ENCODE data around the gene NFKBIA. TPM values are rescaled to one million over a fixed set of nuclear protein-coding genes. Genes with fewer than 3 reads are reported as not detected.
"Not testable (repeated sequence)": the region's sequence is repeated elsewhere in the genome, so short reads cannot be mapped to it uniquely, and the experiment has no call there.

Gene NFKBIA
- total RNA-seq, 1 donor from 2014 or later: 30.3 TPM

DNA sequence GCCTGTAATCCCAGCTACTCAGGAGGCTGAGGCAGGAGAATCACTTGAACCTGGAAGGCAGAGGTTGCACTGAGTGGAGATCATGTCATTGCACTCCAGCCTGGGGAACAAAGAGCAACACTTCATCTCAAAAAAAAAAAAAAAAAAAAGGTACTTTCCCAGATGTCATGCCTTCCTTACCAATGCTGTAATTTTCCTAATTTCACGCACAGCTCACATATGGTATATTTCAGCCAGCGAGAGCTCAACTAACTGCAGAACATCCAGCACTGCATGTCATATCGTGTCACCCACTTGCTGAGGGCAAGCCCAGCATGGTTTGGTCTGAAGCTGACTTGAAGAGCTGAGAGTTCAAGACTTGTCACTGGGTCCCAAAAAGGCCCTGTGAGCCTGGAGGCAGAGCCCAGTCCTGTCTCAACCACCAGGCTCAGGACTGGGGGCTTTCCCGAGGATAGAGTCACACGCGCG, 29.0 kb downstream of the NFKBIA start:
- DNase-seq (ENCODE audit: low read depth, low spot score): no peak
- no peaks in the 10 kb centered on the region for H3K27me3 Mint-ChIP-seq (ENCODE audit: low read depth)
- no peaks in the 10 kb centered on the region for H3K36me3 Mint-ChIP-seq (ENCODE audit: low read depth)
- no peaks in the 10 kb centered on the region for H3K4me1 Mint-ChIP-seq
- TF ChIP-seq, protein P1, sequence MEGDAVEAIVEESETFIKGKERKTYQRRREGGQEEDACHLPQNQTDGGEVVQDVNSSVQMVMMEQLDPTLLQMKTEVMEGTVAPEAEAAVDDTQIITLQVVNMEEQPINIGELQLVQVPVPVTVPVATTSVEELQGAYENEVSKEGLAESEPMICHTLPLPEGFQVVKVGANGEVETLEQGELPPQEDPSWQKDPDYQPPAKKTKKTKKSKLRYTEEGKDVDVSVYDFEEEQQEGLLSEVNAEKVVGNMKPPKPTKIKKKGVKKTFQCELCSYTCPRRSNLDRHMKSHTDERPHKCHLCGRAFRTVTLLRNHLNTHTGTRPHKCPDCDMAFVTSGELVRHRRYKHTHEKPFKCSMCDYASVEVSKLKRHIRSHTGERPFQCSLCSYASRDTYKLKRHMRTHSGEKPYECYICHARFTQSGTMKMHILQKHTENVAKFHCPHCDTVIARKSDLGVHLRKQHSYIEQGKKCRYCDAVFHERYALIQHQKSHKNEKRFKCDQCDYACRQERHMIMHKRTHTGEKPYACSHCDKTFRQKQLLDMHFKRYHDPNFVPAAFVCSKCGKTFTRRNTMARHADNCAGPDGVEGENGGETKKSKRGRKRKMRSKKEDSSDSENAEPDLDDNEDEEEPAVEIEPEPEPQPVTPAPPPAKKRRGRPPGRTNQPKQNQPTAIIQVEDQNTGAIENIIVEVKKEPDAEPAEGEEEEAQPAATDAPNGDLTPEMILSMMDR (conservative IDR thresholded peaks at IDR 0.05): no peak
- no peak overlapping the region for H3K4me3 Mint-ChIP-seq
- H3K27ac Mint-ChIP-seq (ENCODE audit: unreplicated experiment): no peak overlapping the region
- peaks cover 6% of the 10 kb centered on the region for H3K9me3 Mint-ChIP-seq

DNA sequence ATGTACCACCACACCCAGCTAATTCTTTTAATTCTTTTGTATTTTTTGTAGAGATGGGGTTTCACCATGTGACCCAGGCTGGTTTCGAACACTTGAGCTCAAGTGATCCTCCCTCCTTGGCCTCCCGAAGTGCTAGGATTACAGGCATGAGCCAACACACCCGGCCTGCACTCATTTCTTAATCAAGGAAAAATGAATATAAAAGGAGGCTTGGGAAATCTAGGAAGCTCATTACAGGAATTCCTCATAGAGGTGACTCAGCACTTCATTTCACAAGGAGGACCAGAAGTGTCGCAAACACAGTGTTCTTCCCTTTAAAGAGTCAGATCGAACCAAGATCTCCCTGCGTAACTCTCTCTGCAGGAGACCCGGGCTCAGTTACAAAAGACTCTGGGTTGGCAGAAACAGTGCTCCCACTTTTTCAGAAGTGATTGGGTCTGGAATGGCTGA, 30.3 kb downstream of the NFKBIA start:
- Mint-ChIP-seq H3K9me3 (peaks cover 6% of the 10 kb centered on the region), H3K4me3 (no peak overlapping the region), H3K4me1 (peaks cover 1% of the 10 kb centered on the region), H3K27me3 (ENCODE audit: low read depth) (no peaks in the 10 kb centered on the region), H3K36me3 (ENCODE audit: low read depth) (no peaks in the 10 kb centered on the region), H3K27ac (ENCODE audit: unreplicated experiment) (no peak overlapping the region)
- TF ChIP-seq, protein P1 (conservative IDR thresholded peaks at IDR 0.05): no peak
- DNase-seq (ENCODE audit: low read depth, low spot score): no peak

DNA sequence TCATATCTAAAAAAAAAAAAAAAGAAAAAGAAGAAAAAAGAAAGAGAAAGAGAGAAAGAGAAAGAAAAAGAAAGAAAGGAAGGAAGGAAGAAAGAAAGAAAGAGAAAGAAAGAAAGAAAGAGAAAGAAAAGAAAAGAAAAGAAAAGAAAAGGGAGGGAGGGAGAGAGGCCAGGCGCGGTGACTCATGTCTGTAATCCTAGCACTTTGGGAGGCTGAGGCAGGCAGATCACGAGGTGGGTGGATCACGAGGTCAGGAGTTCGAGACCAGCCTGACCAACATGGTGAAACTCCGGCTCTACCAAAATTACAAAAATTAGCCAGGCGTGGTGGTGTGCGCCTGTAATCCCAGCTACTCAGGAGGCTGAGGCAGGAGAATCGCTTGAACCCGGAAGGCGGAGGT, 31.3 kb downstream of the NFKBIA start:
- not testable (repeated sequence) for H3K27me3 Mint-ChIP-seq (ENCODE audit: low read depth); H3K4me1 Mint-ChIP-seq; H3K9me3 Mint-ChIP-seq; H3K4me3 Mint-ChIP-seq; H3K36me3 Mint-ChIP-seq (ENCODE audit: low read depth); H3K27ac Mint-ChIP-seq (ENCODE audit: unreplicated experiment); DNase-seq (ENCODE audit: low read depth, low spot score)

DNA sequence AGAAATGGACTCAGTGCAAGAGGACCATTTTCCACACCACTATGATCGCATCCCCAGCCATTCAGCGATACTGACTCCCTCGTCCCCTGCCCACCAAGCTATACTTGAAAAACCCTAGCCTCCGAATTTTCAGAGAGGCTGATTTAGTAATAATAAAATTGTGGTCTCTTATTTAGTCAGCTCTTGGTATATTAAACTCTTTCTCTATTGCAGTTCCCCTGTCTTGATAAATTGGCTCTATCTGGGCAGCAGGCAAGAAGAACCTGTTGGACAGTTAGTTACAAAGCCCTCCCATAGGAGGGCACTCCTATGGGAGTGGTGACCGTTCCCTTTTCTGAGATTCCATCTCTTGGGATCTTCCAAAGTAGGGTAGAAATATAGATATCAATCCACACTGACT, 33.6 kb downstream of the NFKBIA start:
- no peak for DNase-seq (ENCODE audit: low read depth, low spot score)
- Mint-ChIP-seq H3K36me3 (ENCODE audit: low read depth) (no peaks in the 10 kb centered on the region), H3K9me3 (peaks cover 6% of the 10 kb centered on the region), H3K27ac (ENCODE audit: unreplicated experiment) (no peak overlapping the region), H3K4me3 (no peak overlapping the region), H3K4me1 (peaks cover 20% of the 10 kb centered on the region), H3K27me3 (ENCODE audit: low read depth) (no peaks in the 10 kb centered on the region)
- TF ChIP-seq, protein P1 (conservative IDR thresholded peaks at IDR 0.05): no peak

DNA sequence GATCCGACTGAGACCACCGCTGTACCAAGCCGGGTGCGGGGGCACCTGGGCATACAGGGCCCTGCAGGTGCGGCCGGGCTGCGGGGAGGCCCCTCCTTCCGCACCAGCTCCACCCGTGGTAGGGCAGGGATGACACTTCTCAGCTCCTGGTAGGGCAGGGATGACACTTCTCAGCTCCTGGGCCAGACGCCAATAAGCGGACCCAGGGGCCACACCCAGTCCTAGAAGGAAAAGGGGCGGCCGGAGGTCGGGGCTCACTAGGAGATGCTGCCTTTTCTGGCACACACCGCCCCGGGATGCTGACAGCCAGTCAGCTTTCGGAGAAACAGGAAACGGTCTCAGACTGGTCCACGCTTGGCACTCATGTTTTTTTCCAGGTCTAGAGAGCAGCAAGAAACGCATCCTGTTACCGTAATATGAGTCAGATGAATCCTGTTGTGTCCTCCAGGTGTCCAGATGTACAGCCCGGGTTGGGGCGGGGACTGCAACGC, 34.8 kb downstream of the NFKBIA start:
- no peak for DNase-seq (ENCODE audit: low read depth, low spot score)

More for the DNA sequence above, 34.8 kb downstream of the NFKBIA start:
- no peak overlapping the region for H3K4me3 Mint-ChIP-seq
- peaks cover 6% of the 10 kb centered on the region for H3K9me3 Mint-ChIP-seq
- TF ChIP-seq, protein P1 (conservative IDR thresholded peaks at IDR 0.05): no peak
- peaks cover 30% of the 10 kb centered on the region for H3K4me1 Mint-ChIP-seq
- no peak overlapping the region for H3K27ac Mint-ChIP-seq (ENCODE audit: unreplicated experiment)
- no peaks in the 10 kb centered on the region for H3K36me3 Mint-ChIP-seq (ENCODE audit: low read depth)
- no peaks in the 10 kb centered on the region for H3K27me3 Mint-ChIP-seq (ENCODE audit: low read depth)
